ENCODE data around the gene GMEB2.
A peak's percentile ranks its signal among the peaks of the same experiment; 100 is the strongest.
"Not testable (repeated sequence)": the region's sequence is repeated elsewhere in the genome, so short reads cannot be mapped to it uniquely, and the experiment has no call there.

GMEB2 gene

DNA sequence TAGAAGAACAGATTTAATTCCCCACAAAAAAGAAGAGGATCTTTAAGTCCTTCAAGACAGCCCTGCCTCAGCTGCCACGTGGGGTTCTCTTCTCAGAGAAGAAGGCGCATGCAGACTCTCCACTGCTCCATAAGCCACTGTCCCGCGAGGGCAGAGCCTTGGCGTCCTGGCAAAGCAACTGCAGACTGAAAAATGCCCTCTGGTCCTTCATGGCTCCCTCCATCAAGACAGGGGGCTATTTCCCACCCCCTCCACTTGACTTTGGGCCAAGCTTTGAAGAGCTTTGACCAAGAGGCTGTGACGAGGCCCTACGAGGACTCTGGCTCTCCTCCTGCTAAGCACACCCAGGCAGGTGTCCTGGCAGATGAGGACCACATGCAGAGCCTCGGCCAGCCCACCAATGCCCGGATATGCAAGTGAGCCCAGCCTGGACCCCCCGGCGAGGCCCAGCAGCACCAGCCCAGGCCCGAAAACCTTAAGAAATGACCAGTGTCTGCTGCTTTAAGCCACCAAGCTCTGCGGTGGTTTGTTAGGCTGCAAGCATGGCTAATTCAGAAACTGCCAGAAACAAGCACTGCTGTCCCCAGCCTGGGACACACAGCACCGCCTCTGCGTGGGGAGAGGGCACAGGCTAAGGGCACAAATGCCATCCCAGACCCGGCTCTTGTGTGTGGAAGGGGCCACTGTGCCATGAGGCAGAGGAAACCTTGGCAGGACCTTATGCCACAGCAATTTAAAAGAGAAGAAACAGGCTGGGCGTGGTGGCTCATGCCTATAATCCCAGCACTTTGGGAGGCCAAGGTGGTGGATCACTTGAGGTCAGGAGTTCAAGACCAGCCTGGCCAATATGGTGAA is 16.1 kb downstream of the GMEB2 start:
- no peak for DNase-seq

DNA sequence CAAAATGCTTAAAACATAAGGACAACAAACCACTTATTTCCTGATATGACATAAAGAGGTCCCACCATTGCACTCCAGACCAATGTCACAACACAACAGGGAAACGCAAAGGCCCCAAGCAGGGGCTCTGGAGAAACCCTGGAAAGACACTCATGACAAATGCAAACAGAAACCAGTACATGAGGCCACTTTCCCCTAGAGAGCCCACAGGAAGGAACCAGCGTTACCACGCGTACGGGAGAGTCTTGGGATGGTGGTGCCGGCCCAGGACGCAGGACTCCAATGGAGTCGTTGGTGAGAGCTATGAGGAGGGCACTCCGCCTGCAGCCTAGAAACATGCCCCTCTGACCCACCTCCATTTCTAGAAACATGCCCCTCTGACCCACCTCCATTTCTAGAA is 20.2 kb downstream of the GMEB2 start:
- DNase-seq = no peak

DNA sequence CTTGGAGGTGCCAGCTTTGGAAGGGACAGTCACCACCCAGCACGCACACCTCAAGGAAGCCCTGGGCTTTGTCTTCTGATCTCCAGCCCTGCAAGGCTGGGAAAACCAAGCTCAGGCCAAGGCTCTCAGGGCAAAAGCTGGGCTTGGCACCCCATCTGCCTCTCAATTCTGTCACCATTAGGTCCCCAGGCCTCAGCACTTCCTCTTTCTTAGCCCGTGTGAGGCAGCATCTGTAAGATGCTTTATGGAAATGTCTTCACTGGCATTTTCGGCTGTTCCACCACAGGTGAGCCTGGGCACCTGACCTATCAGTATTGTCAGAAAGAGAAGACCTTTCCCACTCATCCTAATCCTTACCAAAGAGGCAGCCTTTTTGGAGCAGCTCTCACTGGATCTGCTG is 24.6 kb downstream of the GMEB2 start:
- DNase-seq = no peak

DNA sequence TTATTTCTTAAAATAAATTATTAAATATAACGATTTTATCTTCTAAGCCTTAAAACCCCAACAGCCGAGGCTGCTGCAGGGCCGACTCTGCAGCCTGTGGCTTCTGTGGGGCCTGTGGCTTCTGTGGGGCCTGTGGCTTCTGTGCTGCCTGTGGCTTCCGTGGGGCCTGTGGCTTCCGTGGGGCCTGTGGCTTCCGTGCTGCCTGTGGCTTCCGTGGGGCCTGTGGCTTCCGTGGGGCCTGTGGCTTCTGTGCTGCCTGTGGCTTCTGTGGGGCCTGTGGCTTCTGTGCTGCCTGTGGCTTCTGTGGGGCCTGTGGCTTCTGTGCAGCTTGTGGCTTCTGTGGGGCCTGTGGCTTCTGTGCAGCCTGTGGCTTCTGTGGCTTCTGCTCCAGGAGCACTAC is 25.2 kb downstream of the GMEB2 start:
- not testable (repeated sequence) for DNase-seq

DNA sequence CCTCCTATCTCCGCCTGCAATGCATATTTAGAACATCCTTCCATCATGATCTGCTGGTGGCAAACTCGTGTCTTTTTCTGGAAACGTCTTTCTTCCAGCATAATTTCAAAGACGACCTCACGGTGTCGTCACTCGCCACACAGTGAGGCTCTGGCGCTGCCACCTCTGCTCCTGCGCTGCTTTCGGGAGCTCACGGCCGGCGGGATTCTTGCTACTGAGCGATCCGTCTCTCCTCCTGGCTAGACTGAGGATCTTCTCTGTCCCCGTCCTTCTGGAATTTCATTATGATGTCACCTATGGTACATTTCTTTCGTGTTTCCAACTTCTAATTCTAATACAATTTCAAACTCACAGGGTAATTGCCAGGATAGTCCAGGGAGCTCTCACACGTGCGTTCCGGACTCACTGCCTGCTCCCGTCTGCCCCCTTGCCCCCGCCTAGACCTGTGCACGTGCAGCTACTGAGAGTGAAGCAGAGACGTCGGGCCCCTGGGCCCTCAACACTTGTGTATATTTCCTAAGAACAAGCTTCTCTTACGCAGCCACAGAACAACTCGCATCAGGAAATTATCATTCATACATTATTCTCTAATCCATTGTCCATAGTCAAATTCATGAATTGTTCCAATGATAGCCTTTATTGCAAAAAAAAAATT is 27.4 kb downstream of the GMEB2 start:
- DNase-seq = no peak

DNA sequence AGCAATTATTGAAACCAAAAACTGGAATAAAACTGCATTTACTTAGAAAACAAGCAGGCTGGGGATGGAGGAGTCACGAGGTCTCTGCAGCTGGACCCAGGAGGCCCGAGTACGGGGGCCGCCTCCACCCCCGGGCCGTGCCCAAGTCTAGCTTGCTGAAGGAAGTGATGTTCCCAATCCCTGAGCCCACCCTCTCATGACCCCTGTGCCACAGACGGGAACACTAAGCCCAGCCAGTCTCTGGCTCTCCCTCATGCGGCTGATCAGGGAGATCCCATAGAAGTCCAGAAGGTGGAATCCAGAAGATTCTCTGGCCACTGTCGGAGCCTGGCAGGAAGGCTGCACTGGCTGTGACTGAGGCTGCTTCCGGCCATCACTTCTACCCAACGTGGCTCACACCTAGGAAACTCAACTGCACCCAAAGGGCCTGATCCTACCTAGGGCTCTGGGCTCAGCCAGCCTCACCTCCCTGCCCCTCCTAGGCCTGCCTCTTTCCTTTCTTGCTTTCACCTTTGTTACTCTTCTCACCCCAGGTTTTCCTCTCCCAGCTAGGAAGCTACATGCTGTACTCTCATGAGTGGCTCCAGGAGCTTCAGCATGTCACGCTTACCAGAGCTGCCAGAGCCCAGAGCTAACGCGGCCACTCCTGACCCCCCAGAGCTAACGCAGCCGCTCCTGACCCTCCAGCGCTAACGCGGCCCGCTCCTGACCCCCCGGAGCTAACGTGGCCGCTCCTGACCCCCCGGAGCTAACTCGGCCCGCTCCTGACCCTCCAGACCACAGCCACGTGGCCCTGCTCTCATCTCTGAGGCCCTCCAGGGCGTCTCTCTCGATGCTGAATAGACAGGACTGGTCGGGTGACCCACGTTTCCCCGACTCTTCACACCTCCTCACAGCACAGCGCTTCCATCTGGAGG is 28.2 kb downstream of the GMEB2 start:
- DNase-seq = no peak

DNA sequence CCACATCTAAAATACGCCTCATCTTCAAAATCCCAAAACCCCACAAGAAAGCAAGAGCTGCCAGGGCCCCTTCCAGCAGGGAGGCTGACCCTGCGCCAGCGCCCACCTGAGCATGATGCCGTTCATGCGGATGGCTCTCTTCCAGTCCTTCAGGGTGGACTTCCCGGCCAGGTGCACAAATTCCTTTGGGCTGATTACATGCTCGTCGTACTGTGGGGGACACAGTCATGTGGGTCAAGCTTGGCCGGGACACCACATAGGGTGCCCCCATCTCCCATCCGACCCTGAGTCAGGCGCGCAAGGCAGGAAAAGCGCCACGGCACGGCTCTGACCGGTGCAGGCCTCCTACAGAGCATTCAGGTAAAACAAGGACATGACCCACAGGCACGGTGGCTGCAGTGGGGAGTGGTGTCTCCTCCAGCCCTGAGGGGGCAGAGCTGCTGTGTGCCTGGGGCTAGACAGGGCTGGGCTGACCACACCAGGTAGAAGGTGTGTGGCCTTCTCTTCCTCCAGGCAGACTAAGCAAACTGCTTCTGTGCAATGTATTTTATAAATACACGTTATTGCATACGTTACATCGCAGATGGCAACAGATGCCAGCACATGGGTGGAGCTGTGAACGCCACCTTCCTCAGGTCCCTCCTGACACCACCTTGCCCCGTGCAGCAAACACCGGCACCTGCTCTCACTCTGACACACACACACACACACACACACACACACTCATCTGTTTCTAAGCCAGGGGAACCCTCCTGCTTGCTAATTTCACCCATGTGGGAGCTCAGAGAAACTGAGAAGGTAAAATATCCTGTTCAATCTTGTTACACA is 29.0 kb downstream of the GMEB2 start:
- no peak for DNase-seq

DNA sequence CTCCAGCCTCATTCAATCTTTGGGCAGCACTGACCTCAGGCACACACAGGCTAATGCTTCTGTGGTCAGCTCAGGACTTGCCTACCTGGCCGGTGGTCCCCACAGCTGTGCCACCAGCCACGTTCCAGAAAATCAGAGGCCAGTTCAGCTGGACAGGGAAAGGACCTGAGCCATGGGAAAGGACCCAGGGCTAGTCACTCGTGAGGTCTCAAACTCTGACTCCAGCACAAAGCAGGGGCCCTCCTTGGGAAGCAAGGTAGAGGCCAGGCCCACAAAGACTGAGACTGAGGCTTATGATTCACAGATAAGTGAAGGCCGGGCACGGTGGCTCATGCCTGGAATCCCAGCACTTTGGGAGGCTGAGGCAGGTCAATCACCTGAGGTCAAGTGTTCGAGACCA is 30.5 kb downstream of the GMEB2 start:
- DNase-seq = no peak

DNA sequence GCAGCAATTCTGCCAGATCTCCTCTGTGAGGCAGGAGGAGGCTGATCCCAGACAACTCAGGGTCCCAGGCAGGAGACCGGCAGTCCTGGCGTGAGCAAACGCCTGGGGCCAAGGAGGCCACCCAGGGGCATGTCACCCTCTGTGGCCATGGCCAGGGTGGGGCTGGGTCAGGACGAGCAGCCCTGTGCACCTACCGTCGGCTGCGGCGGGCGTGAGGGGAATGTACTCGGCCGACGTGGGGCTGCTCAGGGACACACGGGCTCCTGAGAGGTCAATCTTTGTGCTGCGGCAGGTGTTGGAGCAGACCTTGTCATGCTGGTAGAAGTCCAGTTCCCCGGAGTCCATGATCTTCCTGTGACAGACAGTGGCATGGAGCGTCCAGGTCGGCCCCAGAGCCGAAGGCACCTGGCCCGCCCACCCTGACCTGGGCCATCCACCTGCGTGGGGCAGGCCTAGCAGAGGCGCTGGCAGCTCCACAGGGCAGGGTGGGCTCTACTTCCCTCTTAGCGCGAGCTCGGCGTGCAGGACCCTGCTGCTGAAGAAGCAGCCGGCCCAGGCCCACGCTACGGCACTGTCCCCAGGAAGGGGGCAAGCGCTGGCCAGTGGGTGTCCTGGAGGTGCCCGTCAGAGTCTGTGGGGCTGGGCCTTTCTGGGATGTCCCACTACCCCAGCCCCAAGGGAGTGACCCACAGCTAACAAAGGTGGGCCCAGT is 31.3 kb downstream of the GMEB2 start:
- DNase-seq = no peak

DNA sequence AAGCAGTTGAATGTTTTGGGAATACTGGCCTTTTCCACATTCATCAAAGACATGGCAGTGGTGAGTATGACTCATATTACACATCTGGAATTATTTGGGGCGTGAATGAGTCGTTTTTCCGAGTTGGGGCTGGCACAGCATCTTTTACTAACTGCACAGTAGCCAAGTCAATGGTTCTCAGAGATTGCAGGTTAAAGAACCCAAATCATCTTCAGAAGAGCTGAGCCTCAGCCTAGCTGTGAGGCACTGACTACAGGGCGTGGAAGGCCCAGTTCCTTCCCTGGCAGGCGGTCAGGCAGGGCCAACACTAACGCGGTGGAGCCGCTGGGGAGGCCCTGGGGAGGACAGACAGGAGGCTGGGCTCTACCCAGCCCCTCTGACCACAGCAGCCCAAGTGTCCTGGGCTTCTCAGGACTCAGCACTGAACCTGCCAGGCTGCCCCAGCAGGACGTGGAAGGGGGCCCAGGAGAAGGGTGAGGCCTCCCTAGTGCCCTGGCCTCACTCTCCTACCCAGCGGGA is 32.8 kb downstream of the GMEB2 start:
- DNase-seq = no peak

DNA sequence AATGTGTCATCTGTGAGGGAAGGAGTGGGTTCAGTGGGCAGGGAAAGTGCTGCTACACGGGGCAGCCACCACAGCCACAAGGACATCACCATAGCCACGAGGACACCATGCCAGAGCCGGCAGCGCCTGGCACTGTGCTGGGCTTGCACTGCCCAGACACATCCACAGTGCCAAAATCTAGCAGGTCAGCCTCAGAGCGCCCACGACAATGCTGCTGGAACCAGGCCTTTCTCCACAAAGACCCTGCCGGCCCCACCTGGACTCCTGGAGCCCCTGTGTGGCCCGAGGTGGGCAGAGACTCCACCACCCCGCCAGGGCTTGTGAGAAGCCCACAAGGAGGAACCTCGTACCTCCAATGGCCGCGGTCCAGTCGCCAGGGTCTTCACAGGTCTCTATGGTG is 34.2 kb downstream of the GMEB2 start:
- DNase-seq = no peak

DNA sequence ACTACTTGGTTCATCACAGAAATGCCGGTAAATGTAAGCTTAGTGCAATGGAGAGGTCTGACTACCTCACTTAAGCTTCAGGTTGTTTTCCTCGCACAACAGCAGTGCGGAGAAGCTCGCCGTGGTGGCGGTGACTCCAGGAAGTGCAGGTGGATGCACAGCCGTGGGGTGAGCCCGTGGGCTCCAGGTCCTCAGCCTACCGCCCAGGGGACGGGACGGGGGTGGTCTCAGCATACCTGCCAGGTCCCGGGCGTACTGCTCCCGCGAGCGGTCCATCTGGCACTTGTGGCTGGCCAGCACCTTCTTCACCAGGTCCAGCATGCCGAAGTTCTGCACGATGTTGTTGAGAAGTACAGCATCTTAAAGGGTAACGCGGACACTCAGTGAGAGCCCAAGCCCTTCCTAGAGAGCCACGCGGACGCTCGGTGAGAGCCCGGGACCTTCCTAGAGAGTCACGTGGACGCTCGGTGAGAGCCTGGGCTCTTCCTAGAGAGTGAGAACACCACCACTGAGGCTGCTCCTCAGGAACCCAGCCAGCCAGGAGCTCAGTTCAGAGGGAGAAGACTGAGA is 35.0 kb downstream of the GMEB2 start:
- DNase-seq = no peak

DNA sequence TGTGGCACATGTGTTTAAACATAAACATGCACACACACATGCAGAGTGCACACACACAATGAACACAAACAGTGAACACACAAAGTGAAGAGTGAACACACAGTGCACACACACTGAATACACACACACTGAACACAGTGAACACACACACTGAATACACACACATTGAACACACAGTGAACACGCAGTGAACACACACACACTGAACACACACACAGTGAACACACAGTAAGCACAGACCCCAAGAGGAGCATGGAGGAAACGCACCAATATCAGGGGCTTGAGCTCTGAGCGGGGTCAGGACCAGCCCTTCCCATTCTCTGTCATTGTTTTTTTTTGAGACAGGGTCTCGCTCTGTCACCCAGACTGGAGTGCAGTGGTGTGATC is 35.8 kb downstream of the GMEB2 start:
- no peak for DNase-seq

DNA sequence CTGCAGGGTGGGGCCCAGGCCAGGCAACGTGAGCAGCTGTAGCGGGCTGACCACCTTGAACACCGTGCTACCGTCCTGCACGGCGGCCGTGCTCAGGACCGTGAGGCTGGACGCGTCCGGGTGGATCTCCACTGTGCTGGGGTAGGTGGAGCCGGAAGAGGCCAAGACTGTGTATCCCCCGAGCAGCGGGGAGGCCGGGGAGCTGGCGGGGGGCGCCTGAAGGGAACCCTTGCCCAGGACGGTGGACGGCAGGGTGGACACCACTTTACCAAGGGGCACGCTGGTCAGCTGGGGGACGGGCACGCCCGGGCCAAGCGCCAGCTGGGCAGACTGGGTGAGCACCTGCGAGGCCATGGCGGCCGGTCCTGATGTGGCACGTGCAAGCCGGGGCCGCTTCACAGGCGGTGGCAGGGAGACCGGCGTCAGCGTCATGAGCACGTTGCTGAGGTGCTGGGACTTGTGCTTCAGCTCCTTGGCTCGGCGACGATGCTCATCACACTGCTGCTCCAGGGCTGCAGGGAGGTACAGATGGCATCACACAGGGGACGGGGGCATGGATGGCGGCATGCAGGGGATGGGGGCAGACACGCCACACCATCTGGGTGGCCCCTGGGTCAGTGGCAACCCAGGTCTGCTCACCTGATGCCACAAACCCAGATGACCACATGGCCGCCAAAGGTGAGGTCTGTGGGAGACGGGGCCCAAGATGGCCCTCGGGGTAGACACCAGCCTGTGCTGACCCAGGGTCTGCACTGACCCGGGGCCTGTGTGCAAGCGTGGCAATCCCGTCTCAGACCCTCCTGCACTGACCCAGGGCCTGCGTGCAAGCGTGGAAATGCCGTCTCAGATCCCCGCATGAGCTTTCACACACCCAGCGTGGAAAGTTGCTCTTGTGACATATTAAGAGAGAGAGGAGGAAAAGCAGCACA is 36.4 kb downstream of the GMEB2 start:
- no peak for DNase-seq

DNA sequence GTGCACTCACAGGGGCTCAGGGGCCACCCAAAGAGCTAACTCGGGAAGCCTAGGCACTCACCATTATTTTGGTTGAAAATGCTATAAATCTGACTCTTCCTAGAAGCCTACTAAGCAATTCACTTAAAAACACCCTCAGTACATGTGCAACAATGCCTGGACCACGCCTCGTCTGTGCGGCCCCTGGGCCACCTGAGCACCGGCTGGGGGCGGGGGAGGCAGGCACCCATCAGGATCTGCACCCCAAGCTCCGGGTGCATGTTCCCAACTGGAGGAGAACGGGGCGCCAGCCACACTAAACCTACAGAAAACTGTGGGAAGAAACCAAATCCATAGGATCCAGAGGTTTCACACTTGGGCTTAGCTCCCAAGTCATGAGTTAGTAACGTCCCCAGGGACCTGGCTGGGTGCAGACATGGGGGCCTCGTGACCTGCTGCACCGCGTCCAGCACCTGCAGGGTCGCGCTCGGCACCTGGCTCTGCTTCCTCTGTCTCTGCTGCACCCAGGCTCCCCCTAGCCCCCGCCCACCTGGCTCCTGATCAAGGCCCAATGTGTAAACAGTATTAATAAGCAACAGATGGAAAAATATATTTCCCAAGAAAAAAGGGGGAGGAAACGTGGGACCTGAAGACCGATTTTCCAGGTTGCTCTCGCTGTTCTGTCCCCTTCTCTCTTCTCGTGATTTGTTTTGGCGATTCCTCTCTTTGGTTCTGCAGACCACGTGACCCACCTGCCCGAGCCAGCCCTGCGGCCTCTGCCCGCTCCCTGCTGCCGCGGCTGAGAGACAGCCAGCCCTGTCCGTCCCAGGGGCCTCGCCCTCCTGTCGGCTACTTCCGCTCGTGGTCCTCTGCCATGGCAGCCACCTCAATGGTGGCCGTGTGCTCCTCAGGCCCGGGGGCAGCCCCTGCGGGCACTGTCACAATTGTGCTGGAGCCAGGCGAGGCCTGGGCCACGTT is 37.4 kb downstream of the GMEB2 start:
- no peak for DNase-seq

DNA sequence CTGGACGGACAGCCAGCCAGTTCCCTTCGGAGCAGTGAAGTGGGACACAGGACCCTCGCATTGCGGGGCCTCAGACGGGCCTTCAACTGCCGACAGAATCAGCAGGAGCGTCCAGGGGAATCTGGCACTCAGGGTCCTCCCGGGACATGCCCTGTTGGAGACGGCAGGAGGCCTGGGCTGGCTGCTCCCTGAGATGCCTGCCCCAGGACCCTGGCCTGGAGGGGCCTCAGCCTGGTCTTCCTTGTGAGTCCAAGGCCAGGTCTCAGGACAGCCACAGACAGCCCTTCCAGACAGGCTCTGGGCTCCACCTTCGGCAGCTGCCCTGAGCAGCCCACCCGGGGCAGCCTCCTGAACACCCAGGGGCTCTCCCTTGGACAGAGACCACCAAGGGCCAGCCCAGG is 38.3 kb downstream of the GMEB2 start:
- DNase-seq = no peak

DNA sequence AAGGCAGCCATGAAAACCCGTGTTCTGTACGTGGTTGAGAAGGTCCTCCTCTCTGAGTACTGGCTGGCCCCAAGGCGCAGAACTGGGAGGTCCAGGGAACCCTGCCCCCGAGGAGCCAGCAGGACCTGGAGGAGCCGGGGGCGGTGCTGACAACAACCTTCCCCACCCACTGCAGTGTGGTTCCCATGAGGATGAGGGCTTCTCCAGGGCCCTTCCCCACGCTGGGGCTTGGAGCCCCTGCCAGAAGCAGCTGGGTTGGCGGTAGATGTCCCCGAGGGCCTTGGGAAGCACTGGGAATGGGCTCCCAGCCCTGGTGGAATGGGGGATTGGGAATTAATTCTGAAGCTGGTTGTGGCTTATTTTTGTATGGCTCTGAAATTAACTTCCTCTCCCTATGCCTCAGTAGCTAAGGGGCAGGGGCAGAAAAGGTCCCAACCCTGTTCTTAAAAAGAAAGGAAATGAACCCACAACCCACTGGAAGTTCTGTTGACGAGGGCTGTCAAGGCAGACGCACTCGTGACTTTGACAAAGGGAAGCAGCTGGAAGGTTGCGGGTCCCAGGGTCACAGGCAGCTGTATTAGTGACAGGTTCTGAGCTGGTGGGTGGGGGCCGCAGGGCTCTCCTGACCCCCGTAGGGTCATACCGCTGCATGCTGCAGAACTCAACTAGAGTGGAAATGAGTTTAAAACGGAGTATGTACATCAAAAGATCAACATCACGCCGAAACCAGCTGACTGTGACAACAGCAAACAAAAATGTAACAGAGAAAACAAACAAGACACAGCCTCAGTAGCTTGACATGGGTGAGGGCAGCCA is 38.9 kb downstream of the GMEB2 start:
- peak in 1 of 2 donors; percentile 88 for DNase-seq

DNA sequence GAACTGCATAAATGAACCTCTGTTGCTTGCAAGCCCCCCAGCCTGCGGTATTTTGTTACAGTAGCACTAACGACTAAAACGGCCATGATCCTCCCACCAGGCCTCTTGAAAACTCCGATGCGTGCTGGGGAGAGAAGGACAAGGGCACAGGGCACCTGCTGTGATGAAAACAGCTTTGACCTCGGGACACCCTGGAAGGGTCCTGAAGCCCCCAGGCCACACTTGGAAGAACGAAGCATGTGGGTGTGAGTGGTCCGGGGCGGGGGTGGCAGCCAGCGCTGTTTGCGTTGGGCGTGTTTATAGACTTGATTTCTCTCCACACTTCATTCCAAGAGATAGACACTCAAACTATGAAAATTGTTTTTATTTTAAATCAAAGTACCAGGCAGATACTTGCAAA is 39.6 kb downstream of the GMEB2 start:
- no peak for DNase-seq
